Measurements from ENCODE around the gene SF3B2. TPM values are rescaled to one million over a fixed set of nuclear protein-coding genes. Genes with fewer than 3 reads are reported as not detected.
"Not testable (repeated sequence)": the region's sequence is repeated elsewhere in the genome, so short reads cannot be mapped to it uniquely, and the experiment has no call there.

The SF3B2 gene
- total RNA-seq, 1 donor from 2014 or later = 204 TPM

DNA sequence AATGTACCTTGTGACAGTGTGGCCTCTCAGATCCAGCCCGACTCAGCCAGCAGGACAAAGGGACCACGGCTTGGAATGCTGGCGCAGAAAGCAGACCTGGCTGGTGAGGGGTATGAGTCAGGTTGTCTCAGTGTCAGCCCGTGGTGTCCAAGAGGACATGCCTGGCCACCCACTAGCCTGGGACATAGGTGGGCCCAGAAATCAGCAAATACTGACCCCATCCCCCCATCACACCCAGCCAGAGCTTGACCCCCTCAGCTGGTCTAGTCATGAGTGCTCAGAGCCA is 45.3 kb upstream of the SF3B2 start:
- TF ChIP-seq, protein P1, sequence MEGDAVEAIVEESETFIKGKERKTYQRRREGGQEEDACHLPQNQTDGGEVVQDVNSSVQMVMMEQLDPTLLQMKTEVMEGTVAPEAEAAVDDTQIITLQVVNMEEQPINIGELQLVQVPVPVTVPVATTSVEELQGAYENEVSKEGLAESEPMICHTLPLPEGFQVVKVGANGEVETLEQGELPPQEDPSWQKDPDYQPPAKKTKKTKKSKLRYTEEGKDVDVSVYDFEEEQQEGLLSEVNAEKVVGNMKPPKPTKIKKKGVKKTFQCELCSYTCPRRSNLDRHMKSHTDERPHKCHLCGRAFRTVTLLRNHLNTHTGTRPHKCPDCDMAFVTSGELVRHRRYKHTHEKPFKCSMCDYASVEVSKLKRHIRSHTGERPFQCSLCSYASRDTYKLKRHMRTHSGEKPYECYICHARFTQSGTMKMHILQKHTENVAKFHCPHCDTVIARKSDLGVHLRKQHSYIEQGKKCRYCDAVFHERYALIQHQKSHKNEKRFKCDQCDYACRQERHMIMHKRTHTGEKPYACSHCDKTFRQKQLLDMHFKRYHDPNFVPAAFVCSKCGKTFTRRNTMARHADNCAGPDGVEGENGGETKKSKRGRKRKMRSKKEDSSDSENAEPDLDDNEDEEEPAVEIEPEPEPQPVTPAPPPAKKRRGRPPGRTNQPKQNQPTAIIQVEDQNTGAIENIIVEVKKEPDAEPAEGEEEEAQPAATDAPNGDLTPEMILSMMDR (conservative IDR thresholded peaks at IDR 0.05; ENCODE audit: low read depth, low read length) = no peak
- no peak for DNase-seq (ENCODE audit: low read depth)

GRCh38 chr11:66007201-66007634 is 44.9 kb upstream of the SF3B2 start:
- H3K4me3 ChIP-seq (ENCODE audit: low read depth, low read length) = no peak overlapping the region
- TF ChIP-seq, protein P1 (conservative IDR thresholded peaks at IDR 0.05; ENCODE audit: low read depth, low read length) = no peak
- no peak for DNase-seq (ENCODE audit: low read depth)

More for the DNA sequence above, 45.3 kb upstream of the SF3B2 start:
- no peak overlapping the region for H3K4me3 ChIP-seq (ENCODE audit: low read depth, low read length)

GRCh38 chr11:66008095-66008467 is 44.1 kb upstream of the SF3B2 start:
- no peak overlapping the region for H3K4me3 ChIP-seq (ENCODE audit: low read depth, low read length)
- DNase-seq (ENCODE audit: low read depth) = no peak
- TF ChIP-seq, protein P1 (conservative IDR thresholded peaks at IDR 0.05; ENCODE audit: low read depth, low read length) = no peak

- H3K4me3 ChIP-seq (ENCODE audit: low read depth, low read length) = no peak overlapping the region
- DNase-seq (ENCODE audit: low read depth) = no peak
Measured at GRCh38 chr11:66008468-66009101, 43.6 kb upstream of the SF3B2 start.

GRCh38 chr11:66010036-66010435 is 42.1 kb upstream of the SF3B2 start:
- DNase-seq (ENCODE audit: low read depth) = not testable (repeated sequence)

More at GRCh38 chr11:66008468-66009101, 43.6 kb upstream of the SF3B2 start:
- TF ChIP-seq, protein P1 (conservative IDR thresholded peaks at IDR 0.05; ENCODE audit: low read depth, low read length) = no peak

GRCh38 chr11:66011239-66011784 is 40.9 kb upstream of the SF3B2 start:
- peak; percentile 69 for DNase-seq (ENCODE audit: low read depth)
- H3K4me3 ChIP-seq (ENCODE audit: low read depth, low read length) = no peak overlapping the region
- TF ChIP-seq, protein P1 (conservative IDR thresholded peaks at IDR 0.05; ENCODE audit: low read depth, low read length) = no peak

More at GRCh38 chr11:66010036-66010435, 42.1 kb upstream of the SF3B2 start:
- H3K4me3 ChIP-seq (ENCODE audit: low read depth, low read length) = not testable (repeated sequence)

DNA sequence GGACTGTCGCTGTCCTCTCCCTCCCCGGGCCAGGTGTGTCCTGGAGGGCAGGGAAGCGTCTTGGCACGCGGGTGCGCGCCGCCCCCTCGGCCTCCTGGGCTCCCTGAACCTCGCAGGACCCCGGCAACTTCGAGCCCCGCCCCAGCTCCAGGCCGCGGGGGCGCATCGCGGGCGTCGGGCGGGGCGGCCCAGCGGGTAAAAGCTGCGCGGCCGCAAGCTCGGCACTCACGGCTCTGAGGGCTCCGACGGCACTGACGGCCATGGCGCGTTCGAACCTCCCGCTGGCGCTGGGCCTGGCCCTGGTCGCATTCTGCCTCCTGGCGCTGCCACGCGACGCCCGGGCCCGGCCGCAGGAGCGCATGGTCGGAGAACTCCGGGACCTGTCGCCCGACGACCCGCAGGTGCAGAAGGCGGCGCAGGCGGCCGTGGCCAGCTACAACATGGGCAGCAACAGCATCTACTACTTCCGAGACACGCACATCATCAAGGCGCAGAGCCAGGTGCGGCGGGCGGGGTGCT is 40.3 kb upstream of the SF3B2 start, which contains the start of gene CST6:
TSS of gene CST6 (plus strand) at position 224 of the 519 bp plus-strand sequence. CDS start at position 261, 37 bp downstream.
- no peak for DNase-seq (ENCODE audit: low read depth)

More for the DNA sequence above, 40.3 kb upstream of the SF3B2 start, which contains the start of gene CST6:
- TF ChIP-seq, protein P1 (conservative IDR thresholded peaks at IDR 0.05; ENCODE audit: low read depth, low read length) = no peak
- H3K4me3 ChIP-seq (ENCODE audit: low read depth, low read length) = no peak within 1 kb of the TSS

All from epithelial cell of proximal tubule (primary cell).